Esophagus squamous epithelium (tissue), 4 donors: ENCODE measurements around the gene SERPINB3.

ENCODE experiments used
- CTCF ChIP-seq, 6 experiments: fragments of 450-650 bp in 4 of 6; fragments of 200-600 bp in 2 of 6; sonication (generic) in 2 of 6; IDR thresholded peaks; one replicate each; pipeline ENCODE4 v1.5.1; 2016 to 2019; ENCODE audit warnings: antibody characterized with exemption in 6 of 6, mild to moderate bottlenecking in 4 of 6, moderate library complexity in 4 of 6
- POLR2A ChIP-seq, 4 donors: fragments of 450-650 bp; IDR thresholded peaks; one replicate each; pipeline ENCODE4 v1.6.1; 2017; ENCODE audit warnings: antibody characterized with exemption in 4 of 4, mild to moderate bottlenecking in 4 of 4, moderate library complexity in 3 of 4

DNA sequence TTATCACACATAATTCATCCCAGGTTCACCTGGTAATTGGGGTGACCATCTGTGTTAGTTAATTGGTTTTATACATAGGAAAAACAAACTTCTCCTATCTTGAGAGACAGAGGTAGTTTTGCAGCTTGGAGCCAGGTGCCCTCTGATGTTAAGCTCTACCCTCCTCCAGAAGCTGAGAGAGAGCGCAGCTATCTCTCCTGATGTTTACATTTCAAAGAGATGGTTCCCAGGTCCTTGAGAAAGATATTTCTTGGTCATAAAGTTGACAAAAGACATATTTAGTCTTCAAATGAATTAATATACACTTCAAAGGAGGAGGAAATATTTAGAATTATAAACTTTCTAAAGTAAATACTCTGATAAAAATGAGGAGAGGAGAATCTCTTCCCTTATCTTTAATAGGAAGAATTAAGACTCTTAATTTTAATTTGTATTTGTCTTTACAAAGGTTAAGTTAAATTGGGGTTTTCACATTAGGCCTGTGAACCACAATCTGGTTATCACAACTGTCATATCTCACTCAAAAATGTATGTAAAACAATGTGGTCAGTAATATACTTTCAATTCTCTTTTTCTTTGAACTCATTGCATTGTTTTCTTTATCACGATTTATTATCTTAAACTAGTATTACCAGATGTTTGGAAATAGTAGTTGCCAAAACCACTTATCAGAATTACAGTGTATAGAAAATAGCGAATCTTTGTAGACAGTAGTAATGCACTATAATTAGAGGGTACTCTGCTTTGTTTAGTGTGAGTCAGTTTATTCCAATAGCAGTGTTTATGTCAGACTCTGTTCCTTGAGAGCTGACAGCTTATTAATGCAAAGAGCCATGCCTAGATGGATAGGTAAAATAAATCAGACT is 44.4 kb downstream of the SERPINB3 start:
- TF ChIP-seq CTCF (IDR thresholded peaks at IDR 0.05) (no peak), POLR2A (IDR thresholded peaks at IDR 0.05) (no peak)
